HCT116 (cell line): ENCODE results near the gene FKBP4.

Source experiments
- CTCF ChIP-seq, 3 experiments: fragments of 200-600 bp in 1 of 3; sonication (generic) in 1 of 3; IDR thresholded peaks in 2 of 3; conservative IDR thresholded peaks in 1 of 3; 2 replicates each; pipeline ENCODE4 v1.5.1; 2012 to 2017; ENCODE audit warnings: low read depth in 2 of 3, low read length in 2 of 3, antibody characterized with exemption in 1 of 3, borderline replicate concordance in 1 of 3, control low read depth in 1 of 3, mild to moderate bottlenecking in 1 of 3, mixed read lengths in 1 of 3, mixed run types in 1 of 3, moderate library complexity in 1 of 3; ENCODE audit not compliant: insufficient read depth in 1 of 3
- POLR2AphosphoS5 ChIP-seq: IDR thresholded peaks from 2 replicates; pipeline ENCODE4 v1.6.1; 2011; ENCODE audit warnings: mild to moderate bottlenecking, low read depth, low read length, moderate library complexity
- SIN3A ChIP-seq: IDR thresholded peaks from 2 replicates; pipeline ENCODE4 v1.6.1; 2012; ENCODE audit warnings: low read depth

GRCh38 chr12:2783936-2784600, 10.7 kb upstream of the FKBP4 start:
- TF ChIP-seq POLR2AphosphoS5 (no peak), SIN3A (no peak), CTCF (IDR thresholded peaks at IDR 0.05 in 2 of 3, conservative IDR thresholded peaks at IDR 0.05 in 1 of 3; ENCODE audit: borderline replicate concordance in 1 of 3, insufficient read depth in 1 of 3, low read depth in 2 of 3, low read length in 2 of 3) (peak; percentile 68 to 94 (median 89))
